ENCODE data around the gene SEC24B.
"Not testable (repeated sequence)": the region's sequence is repeated elsewhere in the genome, so short reads cannot be mapped to it uniquely, and the experiment has no call there.

SEC24B gene

DNA sequence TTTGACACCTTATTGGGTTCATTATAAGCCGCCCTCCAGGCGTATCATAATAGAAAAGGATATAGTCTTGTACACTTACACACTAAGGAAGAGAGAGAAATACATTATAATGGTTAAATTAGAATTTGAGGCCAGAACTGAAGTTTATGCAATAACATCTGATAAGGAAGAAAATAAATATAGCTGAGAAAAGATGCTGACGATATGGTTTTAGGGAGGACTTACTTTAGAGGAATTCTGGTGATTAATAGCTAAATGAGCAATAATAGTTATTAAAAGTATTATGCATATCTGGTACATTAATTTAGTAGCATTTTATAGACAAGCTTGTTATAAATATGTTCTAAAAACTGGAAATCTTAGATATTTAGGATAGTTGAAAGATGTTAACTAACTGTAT lies 138.5 kb downstream of the SEC24B start:
- Histone ChIP-seq H3K9ac (ENCODE audit: low read length) (no peak overlapping the region), H3K4me3 (ENCODE audit: low read length) (no peak overlapping the region), H2BK15ac (replicated peaks; ENCODE audit: low read depth) (no peak overlapping the region), H3K27ac (ENCODE audit: low read depth, low read length) (no peak overlapping the region), H3K79me2 (ENCODE audit: control insufficient read depth, insufficient read depth, low read length) (no peaks in the 10 kb centered on the region), H3K79me1 (ENCODE audit: low read length) (no peaks in the 10 kb centered on the region), H3K4ac (ENCODE audit: low read depth, low read length) (no peak overlapping the region), H3K4me1 (ENCODE audit: control insufficient read depth, low read depth, low read length) (no peaks in the 10 kb centered on the region), H3K23ac (ENCODE audit: low read length) (no peak overlapping the region), H3K36me3 (ENCODE audit: control insufficient read depth, insufficient read depth, low read length) (no peaks in the 10 kb centered on the region), H4K8ac (ENCODE audit: low read depth, low read length) (no peak overlapping the region), H3K27me3 (ENCODE audit: insufficient read depth, low read length, poor library complexity) (no peaks in the 10 kb centered on the region), H4K5ac (ENCODE audit: low read length) (no peak overlapping the region), H2AK5ac (ENCODE audit: low read length) (no peak overlapping the region), H2BK120ac (ENCODE audit: low read depth, low read length) (no peak overlapping the region), H3K4me2 (ENCODE audit: low read length) (no peak overlapping the region), H3K56ac (ENCODE audit: low read length) (no peak overlapping the region), H2BK5ac (ENCODE audit: low read length) (no peak overlapping the region), H3K18ac (ENCODE audit: low read length) (no peak overlapping the region)
- no CpG with 5 or more reads among the region's 3 CpGs for WGBS (ENCODE audit: extremely low coverage, insufficient coverage, low lambda C conversion rate)
- no peak for DNase-seq

DNA sequence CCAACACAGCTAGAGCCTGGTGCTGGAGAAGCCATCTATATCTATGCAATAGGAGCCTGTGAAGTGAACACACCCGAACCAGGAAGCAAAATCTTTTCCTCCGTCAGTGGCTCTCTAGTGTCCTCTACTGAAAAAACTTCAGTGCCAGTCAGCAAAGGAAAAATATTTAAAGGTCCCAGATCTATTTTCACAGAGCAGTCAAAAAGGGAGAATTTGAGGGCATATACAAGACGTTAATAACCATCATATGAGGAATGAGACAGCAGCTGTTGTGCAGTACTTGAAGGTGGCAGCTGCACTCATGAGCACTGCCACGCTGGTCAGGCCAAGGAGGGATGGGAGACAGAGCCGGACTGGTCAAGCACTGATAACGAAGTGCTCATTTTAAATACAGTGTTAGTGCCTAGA lies 140.8 kb downstream of the SEC24B start:
- Histone ChIP-seq H4K5ac (ENCODE audit: low read length) (no peak overlapping the region), H4K8ac (ENCODE audit: low read depth, low read length) (no peak overlapping the region), H3K27me3 (ENCODE audit: insufficient read depth, low read length, poor library complexity) (no peaks in the 10 kb centered on the region), H3K23ac (ENCODE audit: low read length) (no peak overlapping the region), H2BK120ac (ENCODE audit: low read depth, low read length) (no peak overlapping the region), H3K4ac (ENCODE audit: low read depth, low read length) (no peak overlapping the region), H2BK5ac (ENCODE audit: low read length) (no peak overlapping the region), H2AK5ac (ENCODE audit: low read length) (no peak overlapping the region), H3K9ac (ENCODE audit: low read length) (no peak overlapping the region), H2BK15ac (replicated peaks; ENCODE audit: low read depth) (no peak overlapping the region), H3K56ac (ENCODE audit: low read length) (no peak overlapping the region), H3K27ac (ENCODE audit: low read depth, low read length) (no peak overlapping the region), H3K36me3 (ENCODE audit: control insufficient read depth, insufficient read depth, low read length) (no peaks in the 10 kb centered on the region), H3K79me1 (ENCODE audit: low read length) (no peaks in the 10 kb centered on the region), H3K4me3 (ENCODE audit: low read length) (no peak overlapping the region), H3K18ac (ENCODE audit: low read length) (no peak overlapping the region), H3K4me2 (ENCODE audit: low read length) (no peak overlapping the region), H3K79me2 (ENCODE audit: control insufficient read depth, insufficient read depth, low read length) (no peaks in the 10 kb centered on the region), H3K4me1 (ENCODE audit: control insufficient read depth, low read depth, low read length) (no peaks in the 10 kb centered on the region)
- DNase-seq: peak; percentile 26
- no CpG with 5 or more reads among the region's 6 CpGs for WGBS (ENCODE audit: extremely low coverage, insufficient coverage, low lambda C conversion rate)

DNA sequence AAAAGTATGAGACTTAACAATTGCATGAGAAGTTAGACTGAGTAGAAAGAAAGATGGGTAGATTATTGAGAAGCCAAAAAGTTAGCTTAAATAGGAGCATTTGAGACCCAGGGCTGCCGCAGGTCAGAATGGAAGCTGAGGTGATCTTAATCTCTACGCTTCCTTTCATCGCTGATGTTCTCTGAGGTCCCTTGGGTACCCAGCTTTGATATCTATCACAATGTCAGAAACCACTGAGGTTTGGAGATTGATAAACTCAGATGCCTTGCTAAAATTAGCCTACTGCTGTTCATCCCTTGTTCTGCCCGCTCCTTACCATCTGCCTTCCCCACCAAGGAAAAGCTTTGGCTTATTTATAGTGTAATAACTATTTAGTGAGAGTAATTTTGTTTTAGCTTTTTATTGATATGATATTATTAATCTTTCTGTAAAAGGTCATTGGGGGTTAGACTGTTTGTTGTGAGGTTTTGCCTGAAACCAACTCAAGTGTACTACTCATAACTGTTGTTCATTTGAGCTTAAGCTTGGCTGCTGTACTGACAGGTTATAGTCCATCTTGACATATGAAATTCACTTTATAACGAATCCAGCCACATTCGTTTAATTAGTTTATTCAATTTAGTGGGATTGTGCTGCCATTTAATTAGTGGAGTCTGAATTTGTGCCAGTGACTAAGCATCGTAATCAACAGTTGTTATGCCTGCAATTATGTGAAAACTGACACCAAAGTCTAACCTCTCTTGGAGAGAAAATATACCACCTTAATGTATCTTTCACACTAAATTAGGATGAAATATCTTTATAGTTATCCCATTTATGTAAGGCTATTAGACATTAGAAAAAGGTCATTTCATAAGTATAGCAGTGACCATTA lies 141.6 kb downstream of the SEC24B start:
- Histone ChIP-seq H3K27ac (ENCODE audit: low read depth, low read length) (no peak overlapping the region), H3K4me2 (ENCODE audit: low read length) (no peak overlapping the region), H3K4me3 (ENCODE audit: low read length) (no peak overlapping the region), H3K4me1 (ENCODE audit: control insufficient read depth, low read depth, low read length) (no peaks in the 10 kb centered on the region), H3K36me3 (ENCODE audit: control insufficient read depth, insufficient read depth, low read length) (no peaks in the 10 kb centered on the region), H4K8ac (ENCODE audit: low read depth, low read length) (no peak overlapping the region), H4K5ac (ENCODE audit: low read length) (no peak overlapping the region), H3K23ac (ENCODE audit: low read length) (no peak overlapping the region), H3K56ac (ENCODE audit: low read length) (no peak overlapping the region), H3K9ac (ENCODE audit: low read length) (no peak overlapping the region), H3K4ac (ENCODE audit: low read depth, low read length) (no peak overlapping the region), H2BK5ac (ENCODE audit: low read length) (no peak overlapping the region), H3K18ac (ENCODE audit: low read length) (no peak overlapping the region), H2AK5ac (ENCODE audit: low read length) (no peak overlapping the region), H3K27me3 (ENCODE audit: insufficient read depth, low read length, poor library complexity) (no peaks in the 10 kb centered on the region), H3K79me2 (ENCODE audit: control insufficient read depth, insufficient read depth, low read length) (no peaks in the 10 kb centered on the region), H2BK15ac (replicated peaks; ENCODE audit: low read depth) (no peak overlapping the region), H2BK120ac (ENCODE audit: low read depth, low read length) (no peak overlapping the region), H3K79me1 (ENCODE audit: low read length) (no peaks in the 10 kb centered on the region)
- no CpG with 5 or more reads among the region's 7 CpGs for WGBS (ENCODE audit: extremely low coverage, insufficient coverage, low lambda C conversion rate)
- no peak for DNase-seq

DNA sequence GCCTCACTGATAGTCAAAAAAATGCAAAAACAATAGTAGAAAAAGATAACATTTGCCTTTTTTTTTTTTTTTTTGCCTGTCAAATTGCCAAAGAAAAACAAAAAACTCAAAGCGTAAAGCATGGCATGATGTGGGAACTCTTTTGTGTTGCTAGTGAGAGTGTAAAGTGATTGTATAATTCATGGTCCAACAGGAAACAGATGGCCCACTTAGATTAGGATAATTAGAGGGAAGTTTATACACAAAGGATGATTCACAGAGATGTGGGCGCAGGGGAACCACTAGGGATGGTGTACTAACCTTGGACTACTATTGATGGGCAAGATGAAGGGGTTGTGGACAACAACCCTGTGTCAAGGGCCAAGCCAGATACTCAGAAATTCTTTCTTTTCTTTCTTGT lies 142.8 kb downstream of the SEC24B start:
- H4K5ac ChIP-seq (ENCODE audit: low read length): no peak overlapping the region
- H3K79me1 ChIP-seq (ENCODE audit: low read length): no peaks in the 10 kb centered on the region
- no peak overlapping the region for H2AK5ac ChIP-seq (ENCODE audit: low read length)
- no peaks in the 10 kb centered on the region for H3K36me3 ChIP-seq (ENCODE audit: control insufficient read depth, insufficient read depth, low read length)
- no peak overlapping the region for H2BK5ac ChIP-seq (ENCODE audit: low read length)
- H3K4ac ChIP-seq (ENCODE audit: low read depth, low read length): no peak overlapping the region
- no peak overlapping the region for H3K56ac ChIP-seq (ENCODE audit: low read length)
- no peaks in the 10 kb centered on the region for H3K79me2 ChIP-seq (ENCODE audit: control insufficient read depth, insufficient read depth, low read length)
- H2BK15ac ChIP-seq (replicated peaks; ENCODE audit: low read depth): no peak overlapping the region
- no peaks in the 10 kb centered on the region for H3K27me3 ChIP-seq (ENCODE audit: insufficient read depth, low read length, poor library complexity)
- H3K18ac ChIP-seq (ENCODE audit: low read length): no peak overlapping the region
- H2BK120ac ChIP-seq (ENCODE audit: low read depth, low read length): no peak overlapping the region
- no peak overlapping the region for H3K27ac ChIP-seq (ENCODE audit: low read depth, low read length)
- no peak overlapping the region for H3K4me2 ChIP-seq (ENCODE audit: low read length)
- no peak overlapping the region for H4K8ac ChIP-seq (ENCODE audit: low read depth, low read length)
- H3K23ac ChIP-seq (ENCODE audit: low read length): no peak overlapping the region
- WGBS (ENCODE audit: extremely low coverage, insufficient coverage, low lambda C conversion rate): no CpG with 5 or more reads among the region's 2 CpGs
- no peak overlapping the region for H3K4me3 ChIP-seq (ENCODE audit: low read length)
- no peak overlapping the region for H3K9ac ChIP-seq (ENCODE audit: low read length)
- H3K4me1 ChIP-seq (ENCODE audit: control insufficient read depth, low read depth, low read length): no peaks in the 10 kb centered on the region
- no peak for DNase-seq

DNA sequence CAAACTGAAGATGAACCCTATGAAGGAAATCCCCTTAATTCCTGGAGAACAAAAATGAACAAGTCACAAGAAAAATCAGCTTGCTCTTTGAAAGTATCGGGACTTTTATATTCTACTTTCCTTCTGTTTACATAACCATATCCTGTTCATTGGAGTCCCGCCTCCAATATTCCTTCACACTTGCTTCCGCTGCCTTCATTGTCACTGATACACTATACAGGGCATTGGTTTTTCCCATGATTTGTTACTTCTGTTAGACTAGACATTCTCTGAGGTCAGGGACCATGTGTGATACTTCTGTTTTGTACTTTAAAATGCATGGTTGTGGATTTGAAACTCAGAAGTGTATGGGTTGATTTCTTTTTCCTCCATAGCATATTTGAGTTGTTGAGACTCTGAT lies 145.2 kb downstream of the SEC24B start:
- Histone ChIP-seq H3K27ac (ENCODE audit: low read depth, low read length) (no peak overlapping the region), H3K79me1 (ENCODE audit: low read length) (no peaks in the 10 kb centered on the region), H3K56ac (ENCODE audit: low read length) (no peak overlapping the region), H4K8ac (ENCODE audit: low read depth, low read length) (no peak overlapping the region), H3K27me3 (ENCODE audit: insufficient read depth, low read length, poor library complexity) (no peaks in the 10 kb centered on the region), H3K36me3 (ENCODE audit: control insufficient read depth, insufficient read depth, low read length) (no peaks in the 10 kb centered on the region), H4K5ac (ENCODE audit: low read length) (no peak overlapping the region), H3K4me3 (ENCODE audit: low read length) (no peak overlapping the region), H3K4me2 (ENCODE audit: low read length) (no peak overlapping the region), H2BK5ac (ENCODE audit: low read length) (no peak overlapping the region), H3K9ac (ENCODE audit: low read length) (no peak overlapping the region), H3K4ac (ENCODE audit: low read depth, low read length) (no peak overlapping the region), H2BK15ac (replicated peaks; ENCODE audit: low read depth) (no peak overlapping the region), H3K4me1 (ENCODE audit: control insufficient read depth, low read depth, low read length) (no peaks in the 10 kb centered on the region), H2AK5ac (ENCODE audit: low read length) (no peak overlapping the region), H3K79me2 (ENCODE audit: control insufficient read depth, insufficient read depth, low read length) (no peaks in the 10 kb centered on the region), H3K18ac (ENCODE audit: low read length) (no peak overlapping the region), H3K23ac (ENCODE audit: low read length) (no peak overlapping the region), H2BK120ac (ENCODE audit: low read depth, low read length) (no peak overlapping the region)
- WGBS (ENCODE audit: extremely low coverage, insufficient coverage, low lambda C conversion rate): no CpG with 5 or more reads among the region's 3 CpGs
- DNase-seq: no peak

DNA sequence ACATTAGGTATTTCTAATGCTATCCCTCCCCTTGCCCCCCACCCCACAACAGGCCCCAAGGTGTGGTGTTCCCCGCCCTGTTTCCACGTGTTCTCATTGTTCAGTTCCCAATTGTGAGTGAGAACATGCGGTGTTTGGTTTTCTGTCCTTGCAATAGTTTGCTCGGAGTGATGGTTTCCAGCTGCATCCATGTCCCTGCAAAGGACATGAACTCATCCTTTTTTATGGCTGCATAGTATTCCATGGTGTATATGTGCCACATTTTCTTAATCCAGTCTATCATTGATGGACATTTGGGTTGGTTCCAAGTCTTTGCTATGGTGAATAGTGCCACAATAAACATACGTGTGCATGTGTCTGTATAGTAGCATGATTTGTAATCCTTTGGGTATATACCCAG lies 146.4 kb downstream of the SEC24B start:
- H4K5ac ChIP-seq (ENCODE audit: low read length); DNase-seq; H3K79me2 ChIP-seq (ENCODE audit: control insufficient read depth, insufficient read depth, low read length); H3K23ac ChIP-seq (ENCODE audit: low read length); H3K79me1 ChIP-seq (ENCODE audit: low read length); H3K4me1 ChIP-seq (ENCODE audit: control insufficient read depth, low read depth, low read length); H3K36me3 ChIP-seq (ENCODE audit: control insufficient read depth, insufficient read depth, low read length); H3K27me3 ChIP-seq (ENCODE audit: insufficient read depth, low read length, poor library complexity); H3K56ac ChIP-seq (ENCODE audit: low read length); H3K4me2 ChIP-seq (ENCODE audit: low read length); H2BK15ac ChIP-seq (replicated peaks; ENCODE audit: low read depth); H3K4ac ChIP-seq (ENCODE audit: low read depth, low read length); H3K4me3 ChIP-seq (ENCODE audit: low read length); H2BK120ac ChIP-seq (ENCODE audit: low read depth, low read length); H4K8ac ChIP-seq (ENCODE audit: low read depth, low read length); H2AK5ac ChIP-seq (ENCODE audit: low read length); H3K27ac ChIP-seq (ENCODE audit: low read depth, low read length); H3K9ac ChIP-seq (ENCODE audit: low read length); H3K18ac ChIP-seq (ENCODE audit: low read length); H2BK5ac ChIP-seq (ENCODE audit: low read length): not testable (repeated sequence)
- WGBS (ENCODE audit: extremely low coverage, insufficient coverage, low lambda C conversion rate): no CpG with 5 or more reads among the region's 5 CpGs

Measured in mesendoderm (in vitro differentiated cells).